K562 (cell line): ENCODE results near the gene HOXB3. TPM values are rescaled to one million over a fixed set of nuclear protein-coding genes. Genes with fewer than 3 reads are reported as not detected.

Experiments used
- ARID1B ChIP-seq: fragments of 450-650 bp; IDR thresholded peaks from 2 replicates; pipeline ENCODE4 v1.6.1; 2016; ENCODE audit warnings: antibody characterized with exemption, mild to moderate bottlenecking, inconsistent platforms
- FOXK1 ChIP-seq: sonication (generic); formaldehyde crosslinking; IDR thresholded peaks from 2 replicates; pipeline ENCODE4 v1.8.0; 2022; ENCODE audit warnings: missing genetic modification reagents, mild to moderate bottlenecking, borderline replicate concordance
- FUS ChIP-seq: fragments of 200-400 bp; formaldehyde crosslinking; optimal IDR thresholded peaks from 2 replicates; pipeline ENCODE3; 2017; ENCODE audit warnings: low read depth, low read length
- HNRNPLL ChIP-seq: fragments of 200-400 bp; formaldehyde crosslinking; IDR thresholded peaks from 2 replicates; pipeline ENCODE4 v1.6.1; 2017; ENCODE audit warnings: low read length, low read depth, mild to moderate bottlenecking; ENCODE audit not compliant: poor library complexity, severe bottlenecking
- IRF1 ChIP-seq: sonication (generic); formaldehyde crosslinking; IDR thresholded peaks from 2 replicates; pipeline ENCODE4 v1.8.0; 2022; ENCODE audit warnings: missing genetic modification reagents, mild to moderate bottlenecking, borderline replicate concordance
- MEIS2 ChIP-seq: fragments of 450-650 bp; IDR thresholded peaks from 2 replicates; pipeline ENCODE4 v1.6.1; 2014; ENCODE audit warnings: mild to moderate bottlenecking; ENCODE audit not compliant: partially characterized antibody
- MYNN ChIP-seq, 2 experiments: sonication (generic); formaldehyde crosslinking in 1 of 2; IDR thresholded peaks; 2 replicates each; pipeline versions ENCODE4 v1.5.0 to v1.6.1; 2016 to 2020; ENCODE audit warnings: antibody characterized with exemption in 1 of 2, missing genetic modification reagents in 1 of 2
- NR4A1 ChIP-seq, 2 experiments: fragments of 250-450 bp in 1 of 2; fragments of 450-650 bp in 1 of 2; sonication (Bioruptor Pico) in 1 of 2; IDR thresholded peaks; 2 replicates each; pipeline versions ENCODE4 v1.4.0 to v1.6.1; 2016 to 2020; ENCODE audit warnings: mild to moderate bottlenecking in 2 of 2, missing compliant biosample characterization in 1 of 2, missing genetic modification characterization in 1 of 2, moderate library complexity in 1 of 2
- RREB1 ChIP-seq: fragments of 250-450 bp; sonication (Bioruptor Pico); IDR thresholded peaks from 2 replicates; pipeline ENCODE4 v1.4.0; 2020
- SMARCE1 ChIP-seq: fragments of 450-650 bp; IDR thresholded peaks from 2 replicates; pipeline ENCODE4 v1.7.1; 2016; ENCODE audit warnings: mild to moderate bottlenecking
- TRIM28 ChIP-seq: fragments of 450-650 bp; IDR thresholded peaks from 2 replicates; pipeline ENCODE4 v1.6.1; 2017
- ZKSCAN8 ChIP-seq: fragments of 200-800 bp; sonication (Bioruptor generic); IDR thresholded peaks from 2 replicates; pipeline ENCODE4 v1.6.1; 2016; ENCODE audit warnings: missing genetic modification characterization, missing compliant biosample characterization
- polyA plus RNA-seq, 8 experiments: library from polyadenylated mRNA; depleted of rRNA in 4 of 8; stranded (reverse) in 5 of 8; unstranded in 3 of 8; fragments of >200 nt; fragmentation: Nextera tagmentation in 2 of 8; fragmentation: Illumina TruSeq in 1 of 8; extraction: Ambion mirVana in 2 of 8; extraction: Trizol in 1 of 8; gene quantifications; 2 replicates each; pipeline versions ENCODE4 v1.2.1 to v1.2.3, GENCODE V29; 2011 to 2014; ENCODE audit warnings: inconsistent platforms in 1 of 8, missing spikeins in 1 of 8
- total RNA-seq, 7 experiments: library from RNA; depleted of rRNA in 6 of 7; stranded (reverse); fragments of >200 nt in 6 of 7; fragmentation: Illumina TruSeq in 2 of 7; extraction: Trizol in 2 of 7; gene quantifications; 2 replicates each; pipeline versions ENCODE4 v1.2.1 to v1.2.3, GENCODE V29; 2011 to 2021; ENCODE audit warnings: low replicate concordance in 1 of 7
- TF ChIP-seq, protein P1 (sequence below): sonication (generic); formaldehyde crosslinking; IDR thresholded peaks from 2 replicates; pipeline ENCODE4 v1.4.0; 2020; ENCODE audit warnings: mild to moderate bottlenecking, missing genetic modification reagents
- TF ChIP-seq, protein P2 (sequence below): fragments of 250-450 bp; sonication (Bioruptor Pico); IDR thresholded peaks from 2 replicates; pipeline ENCODE4 v1.9.0; 2021; ENCODE audit warnings: mild to moderate bottlenecking
- TF ChIP-seq, protein P3 (sequence below): sonication (generic); formaldehyde crosslinking; IDR thresholded peaks from 2 replicates; pipeline ENCODE4 v1.8.1; 2023; ENCODE audit warnings: mild to moderate bottlenecking, missing genetic modification reagents

HOXB3 gene
- total and polyA plus RNA-seq, 9 of the 15 experiments (the other 6 are each of a cell fraction or from before 2014, with no cell fraction given), result 2.4 to 41.3 (median 20.2) TPM

- TF ChIP-seq RREB1 (CRISPR knock-in tag) (no peak), ZKSCAN8 (CRISPR knock-in tag) (0 out of 2 replicates have a peak, but pooled peaks have one; percentile 43), TRIM28 (no peak), IRF1 (CRISPR knock-in tag) (no peak), FOXK1 (CRISPR knock-in tag) (no peak), SMARCE1 (peak; percentile 69), ARID1B (peak; percentile 72), MEIS2 (peak; percentile 99), FUS (no peak), MYNN (IDR thresholded peaks at IDR 0.05) (no peak), MYNN (CRISPR knock-in tag; IDR thresholded peaks at IDR 0.05) (no peak), NR4A1 (CRISPR knock-in tag; IDR thresholded peaks at IDR 0.05) (no peak), NR4A1 (tag; IDR thresholded peaks at IDR 0.05) (no peak), HNRNPLL (no peak)
- TF ChIP-seq, protein P1, sequence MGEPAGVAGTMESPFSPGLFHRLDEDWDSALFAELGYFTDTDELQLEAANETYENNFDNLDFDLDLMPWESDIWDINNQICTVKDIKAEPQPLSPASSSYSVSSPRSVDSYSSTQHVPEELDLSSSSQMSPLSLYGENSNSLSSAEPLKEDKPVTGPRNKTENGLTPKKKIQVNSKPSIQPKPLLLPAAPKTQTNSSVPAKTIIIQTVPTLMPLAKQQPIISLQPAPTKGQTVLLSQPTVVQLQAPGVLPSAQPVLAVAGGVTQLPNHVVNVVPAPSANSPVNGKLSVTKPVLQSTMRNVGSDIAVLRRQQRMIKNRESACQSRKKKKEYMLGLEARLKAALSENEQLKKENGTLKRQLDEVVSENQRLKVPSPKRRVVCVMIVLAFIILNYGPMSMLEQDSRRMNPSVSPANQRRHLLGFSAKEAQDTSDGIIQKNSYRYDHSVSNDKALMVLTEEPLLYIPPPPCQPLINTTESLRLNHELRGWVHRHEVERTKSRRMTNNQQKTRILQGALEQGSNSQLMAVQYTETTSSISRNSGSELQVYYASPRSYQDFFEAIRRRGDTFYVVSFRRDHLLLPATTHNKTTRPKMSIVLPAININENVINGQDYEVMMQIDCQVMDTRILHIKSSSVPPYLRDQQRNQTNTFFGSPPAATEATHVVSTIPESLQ (CRISPR knock-in tag), result no peak
- TF ChIP-seq, protein P2, sequence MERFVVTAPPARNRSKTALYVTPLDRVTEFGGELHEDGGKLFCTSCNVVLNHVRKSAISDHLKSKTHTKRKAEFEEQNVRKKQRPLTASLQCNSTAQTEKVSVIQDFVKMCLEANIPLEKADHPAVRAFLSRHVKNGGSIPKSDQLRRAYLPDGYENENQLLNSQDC (CRISPR knock-in tag), result no peak
- TF ChIP-seq, protein P3, sequence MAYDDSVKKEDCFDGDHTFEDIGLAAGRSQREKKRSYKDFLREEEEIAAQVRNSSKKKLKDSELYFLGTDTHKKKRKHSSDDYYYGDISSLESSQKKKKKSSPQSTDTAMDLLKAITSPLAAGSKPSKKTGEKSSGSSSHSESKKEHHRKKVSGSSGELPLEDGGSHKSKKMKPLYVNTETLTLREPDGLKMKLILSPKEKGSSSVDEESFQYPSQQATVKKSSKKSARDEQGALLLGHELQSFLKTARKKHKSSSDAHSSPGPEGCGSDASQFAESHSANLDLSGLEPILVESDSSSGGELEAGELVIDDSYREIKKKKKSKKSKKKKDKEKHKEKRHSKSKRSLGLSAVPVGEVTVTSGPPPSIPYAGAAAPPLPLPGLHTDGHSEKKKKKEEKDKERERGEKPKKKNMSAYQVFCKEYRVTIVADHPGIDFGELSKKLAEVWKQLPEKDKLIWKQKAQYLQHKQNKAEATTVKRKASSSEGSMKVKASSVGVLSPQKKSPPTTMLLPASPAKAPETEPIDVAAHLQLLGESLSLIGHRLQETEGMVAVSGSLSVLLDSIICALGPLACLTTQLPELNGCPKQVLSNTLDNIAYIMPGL (CRISPR knock-in tag), result no peak
Measured at GRCh38 chr17:48555258-48556228, 34.5 kb downstream of the HOXB3 start (continued).
